H1 (cell line): ENCODE results near the gene RHBDF1. TPM values are rescaled to one million over a fixed set of nuclear protein-coding genes. Genes with fewer than 3 reads are reported as not detected.

Source experiments
- CTCF ChIA-PET: fragments of 300-600 bp; sonication (Branson Sonifier 250); formaldehyde crosslinking; loops from one replicate; lab custom pipeline; 2021; ENCODE audit not compliant: partially characterized antibody; lab: Charles Lee
- POLR2A ChIA-PET: fragments of 300-600 bp; sonication (Branson Sonifier 250); formaldehyde crosslinking; loops from one replicate; lab custom pipeline; 2021; ENCODE audit warnings: inconsistent platforms; ENCODE audit not compliant: partially characterized antibody; lab: Charles Lee
- DNase-seq, 2 experiments: peaks; one replicate each; pipeline versions ENCODE4 v3.0.0 to v3.0.0-alpha.2; 2010 to 2022; ENCODE audit warnings: low spot score in 2 of 2, low read depth in 1 of 2, mixed read lengths in 1 of 2
- FAIRE-seq: peaks from 2 replicates; lab custom pipeline; 2011; peaks lifted over from hg19 to GRCh38; lab: Jason Lieb, UNC
- H2AFZ ChIP-seq: 2 replicates; pipeline ENCODE4 v1.8.1; 2012; ENCODE audit warnings: low read length, inconsistent platforms
- H2AK5ac ChIP-seq: 2 replicates; pipeline ENCODE4 v1.6.1; 2013; ENCODE audit warnings: low read depth, low read length
- H2BK120ac ChIP-seq: replicated peaks from 2 replicates; pipeline ENCODE3; 2013; ENCODE audit warnings: low read depth, low read length, inconsistent platforms
- H2BK12ac ChIP-seq: 2 replicates; pipeline ENCODE4 v1.6.1; 2013; ENCODE audit warnings: low read depth, low read length
- H2BK15ac ChIP-seq: 2 replicates; pipeline ENCODE4 v1.6.1; 2013; ENCODE audit warnings: low read length
- H2BK20ac ChIP-seq: 2 replicates; pipeline ENCODE4 v1.6.1; 2013; ENCODE audit warnings: low read length
- H2BK5ac ChIP-seq: 2 replicates; pipeline ENCODE4 v1.6.1; 2013; ENCODE audit warnings: low read depth, low read length
- H3K14ac ChIP-seq: 2 replicates; pipeline ENCODE4 v1.6.1; 2013; ENCODE audit warnings: inconsistent platforms; ENCODE audit not compliant: insufficient read length
- H3K18ac ChIP-seq: 2 replicates; pipeline ENCODE4 v1.6.1; 2013; ENCODE audit warnings: low read length; ENCODE audit errors: extremely low read depth
- H3K23ac ChIP-seq: 2 replicates; pipeline ENCODE4 v1.6.1; 2013; ENCODE audit warnings: inconsistent platforms; ENCODE audit not compliant: insufficient read length
- H3K23me2 ChIP-seq: 2 replicates; pipeline ENCODE4 v1.6.1; 2013; ENCODE audit warnings: low read depth, low read length
- H3K27ac ChIP-seq: 2 replicates; pipeline ENCODE4 v1.6.1; 2011; ENCODE audit warnings: low read depth, low read length, inconsistent platforms
- H3K27me3 ChIP-seq, 4 experiments: replicated peaks in 1 of 4; 1 replicate in 1 of 4; 2 replicates in 3 of 4; pipeline versions ENCODE4 v1.6.1 to v1.8.1; 2011 to 2013; ENCODE audit warnings: low read length in 3 of 4, mild to moderate bottlenecking in 3 of 4, inconsistent platforms in 2 of 4, mixed read lengths in 2 of 4, moderate library complexity in 1 of 4; ENCODE audit not compliant: control insufficient read depth in 3 of 4, insufficient read depth in 3 of 4; ENCODE audit errors: extremely low read depth in 1 of 4
- H3K36me3 ChIP-seq, 4 experiments: 2 replicates each; pipeline versions ENCODE4 v1.6.1 to v1.8.1; 2011 to 2013; ENCODE audit warnings: mild to moderate bottlenecking in 4 of 4, low read length in 3 of 4, moderate library complexity in 2 of 4, control low read depth in 1 of 4, inconsistent platforms in 1 of 4; ENCODE audit not compliant: insufficient read depth in 4 of 4, control insufficient read depth in 2 of 4
- H3K4ac ChIP-seq: replicated peaks from 2 replicates; pipeline ENCODE3; 2013; ENCODE audit warnings: low read length, low read depth, mixed read lengths, inconsistent platforms; ENCODE audit not compliant: insufficient read length
- H3K4me1 ChIP-seq, 4 experiments: replicated peaks in 1 of 4; 1 replicate in 1 of 4; 2 replicates in 3 of 4; pipeline versions ENCODE4 v1.6.1 to v1.8.1; 2011 to 2013; ENCODE audit warnings: low read length in 3 of 4, inconsistent platforms in 2 of 4, mixed read lengths in 1 of 4; ENCODE audit not compliant: insufficient read depth in 4 of 4, control insufficient read depth in 3 of 4
- H3K4me2 ChIP-seq, 2 experiments: 2 replicates each; pipeline versions ENCODE4 v1.6.1 to v1.8.1; 2011 to 2013; ENCODE audit warnings: low read depth in 2 of 2, low read length in 2 of 2, control low read depth in 1 of 2, inconsistent platforms in 1 of 2, mild to moderate bottlenecking in 1 of 2; ENCODE audit not compliant: insufficient read depth in 1 of 2
- H3K4me3 ChIP-seq, 4 experiments: fragments of 200-600, 300-600 bp in 1 of 4; sonication (generic), shearing (Covaris generic), sonication (Bioruptor Twin) in 1 of 4; 2 replicates each; pipeline versions ENCODE4 v1.5.1 to v1.8.1; 2011 to 2016; ENCODE audit warnings: low read length in 4 of 4, low read depth in 3 of 4, control low read depth in 2 of 4, inconsistent platforms in 2 of 4, mild to moderate bottlenecking in 2 of 4, mixed read lengths in 1 of 4, moderate library complexity in 1 of 4; ENCODE audit not compliant: insufficient read depth in 2 of 4; ENCODE audit errors: extremely low read depth in 1 of 4
- H3K56ac ChIP-seq: replicated peaks from 2 replicates; pipeline ENCODE3; 2013; ENCODE audit warnings: low read depth, mild to moderate bottlenecking, mixed read lengths, low read length, inconsistent platforms; ENCODE audit not compliant: insufficient read length
- H3K79me1 ChIP-seq: 2 replicates; pipeline ENCODE4 v1.6.1; 2013; ENCODE audit warnings: low read depth, low read length, control low read depth
- H3K79me2 ChIP-seq, 2 experiments: 2 replicates each; pipeline versions ENCODE4 v1.6.1 to v1.8.1; 2012 to 2013; ENCODE audit warnings: low read length in 2 of 2, mild to moderate bottlenecking in 2 of 2, inconsistent platforms in 1 of 2; ENCODE audit not compliant: insufficient read depth in 2 of 2, control insufficient read depth in 1 of 2
- H3K9ac ChIP-seq, 4 experiments: replicated peaks in 1 of 4; 1 replicate in 1 of 4; 2 replicates in 3 of 4; pipeline versions ENCODE4 v1.6.1 to v1.8.1; 2011 to 2013; ENCODE audit warnings: low read depth in 3 of 4, low read length in 3 of 4, control low read depth in 2 of 4, mild to moderate bottlenecking in 2 of 4, moderate library complexity in 2 of 4, inconsistent platforms in 1 of 4; ENCODE audit errors: extremely low read depth in 1 of 4
- H3K9me3 ChIP-seq, 2 experiments: 2 replicates each; pipeline versions ENCODE4 v1.6.1 to v1.8.1; 2012 to 2013; ENCODE audit warnings: mild to moderate bottlenecking in 2 of 2, moderate library complexity in 2 of 2, control low read depth in 1 of 2, inconsistent platforms in 1 of 2, low read depth in 1 of 2, low read length in 1 of 2, mixed read lengths in 1 of 2; ENCODE audit not compliant: insufficient read depth in 2 of 2
- H4K20me1 ChIP-seq, 2 experiments: replicated peaks in 1 of 2; 2 replicates each; pipeline versions ENCODE3 to v1.8.1; 2011 to 2013; ENCODE audit warnings: inconsistent platforms in 2 of 2, low read length in 2 of 2, mild to moderate bottlenecking in 1 of 2; ENCODE audit not compliant: insufficient read depth in 2 of 2, control insufficient read depth in 1 of 2
- H4K5ac ChIP-seq: 2 replicates; pipeline ENCODE4 v1.6.1; 2013; ENCODE audit warnings: low read length, low read depth, mixed read lengths, inconsistent platforms; ENCODE audit not compliant: insufficient read length
- H4K8ac ChIP-seq: 2 replicates; pipeline ENCODE4 v1.8.0; 2013; ENCODE audit warnings: mild to moderate bottlenecking, moderate library complexity, low read length, inconsistent platforms; ENCODE audit not compliant: insufficient read depth; ENCODE audit errors: extremely low read depth
- H4K91ac ChIP-seq: replicated peaks from 2 replicates; pipeline ENCODE3; 2013; ENCODE audit warnings: low read length, mixed read lengths, inconsistent platforms; ENCODE audit not compliant: insufficient read length
- HDAC2 ChIP-seq, 2 experiments: fragments of 300-600 bp in 1 of 2; sonication (generic) in 1 of 2; IDR thresholded peaks; 2 replicates each; pipeline ENCODE4 v1.6.1; 2011 to 2012; ENCODE audit warnings: low read depth in 2 of 2, low read length in 2 of 2, mild to moderate bottlenecking in 2 of 2, moderate library complexity in 2 of 2, borderline replicate concordance in 1 of 2, inconsistent platforms in 1 of 2
- WGBS, 2 experiments: shearing (Covaris generic) in 1 of 2; methylation state at CpG; one replicate each; pipeline versions ENCODE4 v1.1.6 to v1.1.7; 2013 to 2015; ENCODE audit warnings: low lambda C conversion rate in 2 of 2, mixed read lengths in 2 of 2, inconsistent platforms in 1 of 2, low coverage in 1 of 2, missing lambda C conversion rate in 1 of 2; ENCODE audit not compliant: insufficient replicate concordance in 2 of 2, insufficient coverage in 1 of 2, insufficient read length in 1 of 2; ENCODE audit errors: extremely low coverage in 1 of 2, missing lambda C conversion rate in 1 of 2; 5-methylcytosine and 5-hydroxymethylcytosine counted together
- polyA plus RNA-seq, 7 experiments: library from polyadenylated mRNA; depleted of rRNA in 3 of 7; stranded (reverse) in 5 of 7; unstranded in 2 of 7; fragments of >200 nt in 5 of 7; fragments of 200-250 nt in 2 of 7; gene quantifications; 1 replicate in 5 of 7; 2 replicates in 1 of 7; 4 replicates in 1 of 7; pipeline versions ENCODE4 v1.2.1 to v1.2.3, GENCODE V29; 2011 to 2013; ENCODE audit warnings: missing spikeins in 2 of 7, mixed read lengths in 2 of 7
- total RNA-seq: library from RNA; stranded (reverse); fragmentation: NEBNext Ultra II Directional; extraction: Animal tissue kit (Norgen Biotek cat#: 25700); gene quantifications from 2 replicates; pipeline ENCODE4 v1.2.1, GENCODE V29; 2021

Gene RHBDF1
- total and polyA plus RNA-seq, 2 of the 8 experiments (the other 6 are each of a cell fraction or from before 2014, with no cell fraction given): 37.4 to 51.6 TPM

- Histone ChIP-seq H3K27ac (no peak overlapping the region), H2BK5ac (no peak overlapping the region), H2BK120ac (no peak overlapping the region), H3K18ac (no peak overlapping the region), H3K56ac (no peak overlapping the region), H2AK5ac (no peak overlapping the region), H3K4me1 (peaks cover 0 to 4% (median 1%) of the 10 kb centered on the region in 4 experiments; a peak in 4 of 7 replicates), H4K20me1 (peaks cover 0 to 15% of the 10 kb centered on the region in 2 experiments), H4K5ac (no peak overlapping the region), H4K8ac (no peak overlapping the region), H2AFZ (no peak overlapping the region), H2BK12ac (no peak overlapping the region), H3K79me2 (no peaks in the 10 kb centered on the region), H3K14ac (no peak overlapping the region), H3K9me3 (no peaks in the 10 kb centered on the region), H3K27me3 (no peaks in the 10 kb centered on the region), H3K79me1 (no peaks in the 10 kb centered on the region), H3K4me3 (no peak overlapping the region), H3K4ac (no peak overlapping the region), H3K23me2 (no peaks in the 10 kb centered on the region), H3K4me2 (no peak overlapping the region), H4K91ac (no peak overlapping the region), H2BK20ac (no peak overlapping the region), H2BK15ac (no peak overlapping the region), H3K36me3 (0 out of 8 replicates have a peak, but pooled peaks cover 0 to 2% (median 0%) of the 10 kb centered on the region in 4 experiments), H3K23ac (no peak overlapping the region), H3K9ac (no peak overlapping the region)
- POLR2A ChIA-PET: interaction anchor here (0.9 to 1.8 kb wide), 3 partner anchors 19 to 47 kb away, joined by 3 to 6 read pairs (median 5); no protein-coding TSS in a partner anchor
- no peak for FAIRE-seq
- WGBS, 2 experiments: 89% methylated on average over 7 of the region's 7 CpGs; no CpG with 5 or more reads in 1 of the 2 experiments
- no peak for DNase-seq
- TF ChIP-seq HDAC2 (IDR thresholded peaks at IDR 0.05; ENCODE audit: borderline replicate concordance in 1 of 2, low read depth in 2 of 2, low read length in 2 of 2): no peak
- CTCF ChIA-PET: interaction anchor here (2.6 to 5.8 kb wide), 3 partner anchors 11 to 52 kb away, joined by 24 to 43 read pairs (median 37); partner anchors contain the start of gene HBM
Observed at GRCh38 chr16:116015-116414, 43.6 kb upstream of the RHBDF1 start.
